Mucosa of descending colon (tissue), 3 donors: ENCODE measurements around the gene CDKAL1. TPM values are rescaled to one million over a fixed set of nuclear protein-coding genes. Genes with fewer than 3 reads are reported as not detected.

ENCODE experiments used
- ATAC-seq: fragments of 200-7000 bp; cut with Tn5 transposase; one replicate; pipeline ENCODE4 v1.9.1; 2020; ENCODE audit warnings: mild to moderate bottlenecking, moderate library complexity
- DNase-seq, 3 donors: peaks; one replicate each; pipeline ENCODE4 v3.0.0-alpha.2; 2020
- H3K36me3 ChIP-seq: fragments of 200-600 bp; one replicate; pipeline ENCODE4 v1.8.0; 2021; ENCODE audit warnings: low read depth, mild to moderate bottlenecking
- H3K4me1 ChIP-seq: fragments of 200-600 bp; one replicate; pipeline ENCODE4 v1.8.0; 2021; ENCODE audit warnings: low read depth, mild to moderate bottlenecking
- H3K4me3 ChIP-seq: fragments of 200-600 bp; one replicate; pipeline ENCODE4 v1.8.0; 2021; ENCODE audit warnings: mild to moderate bottlenecking
- H3K9me3 ChIP-seq: fragments of 200-600 bp; one replicate; pipeline ENCODE4 v1.8.0; 2021; ENCODE audit warnings: mild to moderate bottlenecking
- CTCF ChIP-seq: fragments of 200-600 bp; IDR thresholded peaks from one replicate; pipeline ENCODE4 v1.8.0; 2022; ENCODE audit warnings: antibody characterized with exemption, mild to moderate bottlenecking
- intact Hi-C, 2 donors: fragments of 100-400 bp; cut with DNase I in 1 of 2; cut with micrococcal nuclease in 1 of 2; formaldehyde crosslinking; loops; one replicate each; pipeline versions ENCODE4 v1.11.0 to v1.11.1; 2022; cut with DNase I, micrococcal nuclease
- total RNA-seq, 3 donors: library from RNA; stranded (reverse); fragmentation: NEBNext Ultra II Directional in 2 of 3; extraction: Animal tissue kit (Norgen Biotek cat#: 25700) in 2 of 3; gene quantifications; one replicate each; pipeline versions ENCODE4 v1.2.1 to v1.2.4, GENCODE V29; 2021 to 2023
- donor health status: DM: no; HTN: no; CAD: no; lungs with moderate emphysema.
- donor health status: DM: no; HTN: no; CAD: no.
- donor health status: DM: no; HTN: yes; CAD: no.

CDKAL1 gene
- total RNA-seq, 3 donors from 2014 or later = 13.4 to 15.5 (median 15.3) TPM

- no peak for ATAC-seq
- Histone ChIP-seq H3K9me3 (no peaks in the 10 kb centered on the region), H3K36me3 (no peaks in the 10 kb centered on the region), H3K4me1 (no peaks in the 10 kb centered on the region), H3K4me3 (no peak overlapping the region)
- intact Hi-C loops = no loop called here
- DNase-seq = no peak
- no peak for TF ChIP-seq CTCF
Observed at GRCh38 chr6:21171801-21172200, 637.5 kb downstream of the CDKAL1 start.

GRCh38 chr6:21173031-21173430, 638.8 kb downstream of the CDKAL1 start:
- DNase-seq = no peak
- ATAC-seq = no peak
- TF ChIP-seq CTCF = no peak
- Histone ChIP-seq H3K9me3 (no peaks in the 10 kb centered on the region), H3K36me3 (no peaks in the 10 kb centered on the region), H3K4me1 (no peaks in the 10 kb centered on the region), H3K4me3 (no peak overlapping the region)
- intact Hi-C loops = no loop called here

GRCh38 chr6:21173678-21174077, 639.4 kb downstream of the CDKAL1 start:
- Histone ChIP-seq H3K9me3 (no peaks in the 10 kb centered on the region), H3K4me3 (no peak overlapping the region), H3K36me3 (no peaks in the 10 kb centered on the region), H3K4me1 (no peaks in the 10 kb centered on the region)
- TF ChIP-seq CTCF = no peak
- DNase-seq = no peak
- intact Hi-C loops = no loop called here
- no peak for ATAC-seq

- Histone ChIP-seq H3K4me3 (no peak overlapping the region), H3K36me3 (no peaks in the 10 kb centered on the region), H3K9me3 (no peaks in the 10 kb centered on the region), H3K4me1 (no peaks in the 10 kb centered on the region)
- DNase-seq (no peak), ATAC-seq (no peak)
- intact Hi-C loops = no loop called here
- TF ChIP-seq CTCF = no peak
Observed at GRCh38 chr6:21176197-21176596, 641.9 kb downstream of the CDKAL1 start.

GRCh38 chr6:21180155-21180554, 645.9 kb downstream of the CDKAL1 start:
- Histone ChIP-seq H3K9me3 (no peaks in the 10 kb centered on the region), H3K4me1 (no peaks in the 10 kb centered on the region), H3K4me3 (no peak overlapping the region), H3K36me3 (no peaks in the 10 kb centered on the region)
- ATAC-seq = no peak
- intact Hi-C loops = no loop called here
- TF ChIP-seq CTCF = no peak
- DNase-seq = no peak

- Histone ChIP-seq H3K36me3 (no peaks in the 10 kb centered on the region), H3K4me3 (no peak overlapping the region), H3K4me1 (no peaks in the 10 kb centered on the region), H3K9me3 (no peaks in the 10 kb centered on the region)
- ATAC-seq (no peak), DNase-seq (no peak)
- no peak for TF ChIP-seq CTCF
- intact Hi-C loops = no loop called here
Observed at GRCh38 chr6:21180800-21181337, 646.6 kb downstream of the CDKAL1 start.
